HepG2 (cell line): Measurements from ENCODE around the gene SLC25A10. TPM values are rescaled to one million over a fixed set of nuclear protein-coding genes. Genes with fewer than 3 reads are reported as not detected.

Experiments
- AGO1 ChIP-seq: fragments of 200-400 bp; formaldehyde crosslinking; IDR thresholded peaks from 2 replicates; pipeline ENCODE4 v1.6.1; 2017; ENCODE audit warnings: mild to moderate bottlenecking, low read depth, low read length, moderate library complexity; ENCODE audit not compliant: poor library complexity, severe bottlenecking
- EHMT2 ChIP-seq: fragments of 200-600 bp; sonication (generic); IDR thresholded peaks from 2 replicates; pipeline ENCODE4 v1.7.0; 2017; ENCODE audit warnings: antibody characterized with exemption, low read depth, low read length, borderline replicate concordance
- FIP1L1 ChIP-seq: fragments of 200-400 bp; formaldehyde crosslinking; IDR thresholded peaks from 2 replicates; pipeline ENCODE4 v1.6.1; 2018; ENCODE audit warnings: low read depth, mild to moderate bottlenecking, low read length, moderate library complexity, borderline replicate concordance; ENCODE audit not compliant: insufficient read depth
- HIVEP1 ChIP-seq: sonication (generic); formaldehyde crosslinking; IDR thresholded peaks from 2 replicates; pipeline ENCODE4 v1.4.0; 2020; ENCODE audit warnings: mild to moderate bottlenecking, missing genetic modification reagents
- ISL2 ChIP-seq: sonication (generic); formaldehyde crosslinking; IDR thresholded peaks from 2 replicates; pipeline ENCODE4 v1.5.0; 2020; ENCODE audit warnings: missing genetic modification reagents
- JUNB ChIP-seq: sonication (generic); formaldehyde crosslinking; IDR thresholded peaks from 2 replicates; pipeline ENCODE4 v1.8.0; 2022; ENCODE audit warnings: missing genetic modification reagents, mild to moderate bottlenecking, borderline replicate concordance
- MEF2D ChIP-seq: sonication (generic); formaldehyde crosslinking; IDR thresholded peaks from 2 replicates; pipeline ENCODE4 v1.5.1; 2020; ENCODE audit warnings: mild to moderate bottlenecking, missing genetic modification reagents
- MIXL1 ChIP-seq: IDR thresholded peaks from 2 replicates; pipeline ENCODE4 v1.6.1; 2016
- MTERF4 ChIP-seq: sonication (generic); formaldehyde crosslinking; IDR thresholded peaks from 2 replicates; pipeline ENCODE4 v1.8.0; 2023; ENCODE audit warnings: mild to moderate bottlenecking, missing genetic modification reagents
- MXD1 ChIP-seq: sonication (generic); formaldehyde crosslinking; IDR thresholded peaks from 2 replicates; pipeline ENCODE4 v1.4.0; 2020; ENCODE audit warnings: mild to moderate bottlenecking, missing genetic modification reagents
- MYNN ChIP-seq: sonication (generic); formaldehyde crosslinking; IDR thresholded peaks from 2 replicates; pipeline ENCODE4 v1.4.0; 2020; ENCODE audit warnings: mild to moderate bottlenecking, low read depth, missing genetic modification reagents
- MYPOP ChIP-seq: sonication (generic); formaldehyde crosslinking; IDR thresholded peaks from 2 replicates; pipeline ENCODE4 v1.8.1; 2023; ENCODE audit warnings: mild to moderate bottlenecking, moderate library complexity, missing genetic modification reagents
- NR2C2 ChIP-seq: sonication (generic); formaldehyde crosslinking; IDR thresholded peaks from 2 replicates; pipeline ENCODE4 v1.4.0; 2020; ENCODE audit warnings: missing genetic modification reagents, mild to moderate bottlenecking, moderate library complexity, borderline replicate concordance
- NR2F2 ChIP-seq: IDR thresholded peaks from 2 replicates; pipeline ENCODE4 v1.6.1; 2012; ENCODE audit warnings: low read depth, inconsistent platforms, borderline replicate concordance
- RBFOX2 ChIP-seq: fragments of 200-400 bp; formaldehyde crosslinking; IDR thresholded peaks from 2 replicates; pipeline ENCODE4 v1.6.1; 2017; ENCODE audit warnings: low read depth, mild to moderate bottlenecking, low read length
- RFX1 ChIP-seq: fragments of 450-650 bp; IDR thresholded peaks from 2 replicates; pipeline ENCODE4 v1.6.1; 2017
- TEAD2 ChIP-seq: sonication (generic); formaldehyde crosslinking; IDR thresholded peaks from 2 replicates; pipeline ENCODE4 v1.9.0; 2021; ENCODE audit warnings: missing genetic modification reagents
- ZBTB42 ChIP-seq: sonication (generic); formaldehyde crosslinking; IDR thresholded peaks from 2 replicates; pipeline ENCODE4 v1.5.0; 2020; ENCODE audit warnings: mild to moderate bottlenecking, missing genetic modification reagents
- ZNF264 ChIP-seq: sonication (generic); formaldehyde crosslinking; IDR thresholded peaks from 2 replicates; pipeline ENCODE4 v1.4.0; 2020; ENCODE audit warnings: missing genetic modification reagents
- ZNF574 ChIP-seq: sonication (generic); formaldehyde crosslinking; IDR thresholded peaks from 2 replicates; pipeline ENCODE4 v1.4.0; 2020; ENCODE audit warnings: missing genetic modification reagents
- ZNF589 ChIP-seq: sonication (generic); formaldehyde crosslinking; conservative IDR thresholded peaks from 2 replicates; pipeline ENCODE4 v1.8.0; 2022; ENCODE audit warnings: mild to moderate bottlenecking, moderate library complexity, missing genetic modification reagents
- ZNF639 ChIP-seq: conservative IDR thresholded peaks from 2 replicates; pipeline ENCODE4 v1.6.1; 2018; ENCODE audit warnings: missing genetic modification reagents
- ZNF790 ChIP-seq: sonication (generic); formaldehyde crosslinking; IDR thresholded peaks from 2 replicates; pipeline ENCODE4 v1.8.0; 2022; ENCODE audit warnings: missing genetic modification reagents, mild to moderate bottlenecking, borderline replicate concordance
- polyA plus RNA-seq, 8 experiments: library from polyadenylated mRNA; depleted of rRNA in 3 of 8; stranded (reverse) in 7 of 8; unstranded in 1 of 8; fragments of >200 nt; fragmentation: Illumina TruSeq in 4 of 8; extraction: Trizol in 4 of 8; gene quantifications; 2 replicates each; pipeline versions ENCODE4 v1.2.1 to v1.2.3, GENCODE V29; 2011 to 2016; ENCODE audit warnings: low read depth in 4 of 8, missing spikeins in 1 of 8, mixed read lengths in 1 of 8; ENCODE audit not compliant: insufficient read depth in 1 of 8
- total RNA-seq, 5 experiments: library from RNA; depleted of rRNA; stranded (reverse); fragments of >200 nt; fragmentation: Illumina TruSeq; extraction: Trizol; gene quantifications; 2 replicates each; pipeline ENCODE4 v1.2.3, GENCODE V29; 2016; ENCODE audit warnings: low read depth in 1 of 5

The SLC25A10 gene
- total and polyA plus RNA-seq, 2 of the 13 experiments (the other 11 are each of a cell fraction or from before 2014, with no cell fraction given), result 46.5 to 140 TPM

- TF ChIP-seq MTERF4 (peak; percentile 81; the same call in 1 of the 2 replicates), MEF2D (CRISPR knock-in tag) (no peak; the same call in 1 of the 2 replicates), MIXL1 (CRISPR knock-in tag) (peak; percentile 72), ZNF589 (CRISPR knock-in tag) (no peak; the same call in 1 of the 2 replicates), TEAD2 (no peak), HIVEP1 (peak; percentile 88), EHMT2 (no peak), ZBTB42 (0 out of 2 replicates have a peak, but pooled peaks have one; percentile 71), ZNF790 (0 out of 2 replicates have a peak, but pooled peaks have one; percentile 71), AGO1 (no peak), RBFOX2 (peak; percentile 94), JUNB (no peak), ZNF639 (CRISPR knock-in tag) (0 out of 2 replicates have a peak, but pooled peaks have one; percentile 74), MYPOP (CRISPR knock-in tag) (no peak), MYNN (CRISPR knock-in tag) (peak; percentile 71; the same call in 1 of the 2 replicates), FIP1L1 (0 out of 2 replicates have a peak, but pooled peaks have one; percentile 57), ISL2 (CRISPR knock-in tag) (peak; percentile 78), MXD1 (CRISPR knock-in tag) (peak; percentile 84; the same call in 1 of the 2 replicates), NR2C2 (CRISPR knock-in tag) (peak; percentile 87), NR2F2 (no peak), RFX1 (peak; percentile 66; the same call in 1 of the 2 replicates), ZNF264 (CRISPR knock-in tag) (no peak; the same call in 1 of the 2 replicates), ZNF574 (CRISPR knock-in tag) (peak; percentile 96)
Observed at GRCh38 chr17:81683584-81684441, 28.3 kb upstream of the SLC25A10 start, which contains the start of the genes ARL16 and HGS (continued).
